Esophagus muscularis mucosa (tissue), 4 donors: ENCODE results near the gene WDFY4. TPM values are rescaled to one million over a fixed set of nuclear protein-coding genes. Genes with fewer than 3 reads are reported as not detected.

ENCODE experiments used
- DNase-seq: peaks from one replicate; pipeline ENCODE4 v3.0.0-alpha.2; 2017; ENCODE audit errors: extremely low spot score
- H3K27ac ChIP-seq, 4 donors: fragments of 200-600 bp; sonication (generic); replicated peaks in 1 of 4; 1 replicate in 3 of 4; 2 replicates in 1 of 4; pipeline ENCODE4 v1.5.1; 2016 to 2019; ENCODE audit warnings: mild to moderate bottlenecking in 1 of 4
- H3K27me3 ChIP-seq, 4 donors: fragments of 200-600 bp; sonication (generic); one replicate each; pipeline versions ENCODE4 v1.5.1 to v1.6.0; 2016 to 2019
- H3K36me3 ChIP-seq, 4 donors: fragments of 200-600 bp; sonication (generic); one replicate each; pipeline ENCODE4 v1.5.1; 2016 to 2019
- H3K4me1 ChIP-seq, 4 donors: fragments of 200-600 bp; sonication (generic); one replicate each; pipeline ENCODE4 v1.5.1; 2016 to 2019
- H3K4me3 ChIP-seq, 4 donors: fragments of 200-600 bp; sonication (generic); 1 replicate in 2 of 4; 2 replicates in 2 of 4; pipeline ENCODE4 v1.5.1; 2016 to 2019; ENCODE audit warnings: mild to moderate bottlenecking in 4 of 4, moderate library complexity in 1 of 4
- H3K9me3 ChIP-seq, 4 donors: fragments of 200-600 bp; sonication (generic); 1 replicate in 3 of 4; 2 replicates in 1 of 4; pipeline ENCODE4 v1.5.1; 2016 to 2019
- EP300 ChIP-seq: sonication (generic); formaldehyde crosslinking; IDR thresholded peaks from one replicate; pipeline ENCODE4 v1.6.1; 2017; ENCODE audit warnings: antibody characterized with exemption
- POLR2A ChIP-seq: fragments of 450-650 bp; IDR thresholded peaks from one replicate; pipeline ENCODE4 v1.6.1; 2017; ENCODE audit warnings: antibody characterized with exemption, moderate library complexity, mild to moderate bottlenecking, low read depth
- POLR2AphosphoS5 ChIP-seq, 2 donors: sonication (generic); formaldehyde crosslinking; IDR thresholded peaks; one replicate each; pipeline ENCODE4 v1.6.1; 2017; ENCODE audit warnings: antibody characterized with exemption in 2 of 2
- WGBS: methylation state at CpG from one replicate; pipeline ENCODE4 v1.1.5; 2018; 5-methylcytosine and 5-hydroxymethylcytosine counted together
- intact Hi-C: fragments of 100-400 bp; cut with DNase I; formaldehyde crosslinking; loops from one replicate; pipeline ENCODE4 v1.15.1; 2023
- total RNA-seq, 4 donors: library from RNA; depleted of rRNA; stranded (reverse); fragments of >200 nt; gene quantifications; one replicate each; pipeline versions ENCODE4 v1.1.0 to v1.2.1, GENCODE V29; 2016
- TF ChIP-seq, protein P1 (sequence below), 3 experiments: fragments of 200-600 bp in 2 of 3; fragments of 450-650 bp in 1 of 3; sonication (generic) in 2 of 3; IDR thresholded peaks; one replicate each; pipeline ENCODE4 v1.5.1; 2017 to 2019; ENCODE audit warnings: antibody characterized with exemption in 3 of 3, mild to moderate bottlenecking in 2 of 3, moderate library complexity in 1 of 3

The WDFY4 gene
- total RNA-seq, 4 donors from 2014 or later = 2.3 to 7.3 (median 5.2) TPM

GRCh38 chr10:48894911-48895802 lies 210.5 kb downstream of the WDFY4 start:
- TF ChIP-seq EP300 = no peak
- TF ChIP-seq, protein P1, sequence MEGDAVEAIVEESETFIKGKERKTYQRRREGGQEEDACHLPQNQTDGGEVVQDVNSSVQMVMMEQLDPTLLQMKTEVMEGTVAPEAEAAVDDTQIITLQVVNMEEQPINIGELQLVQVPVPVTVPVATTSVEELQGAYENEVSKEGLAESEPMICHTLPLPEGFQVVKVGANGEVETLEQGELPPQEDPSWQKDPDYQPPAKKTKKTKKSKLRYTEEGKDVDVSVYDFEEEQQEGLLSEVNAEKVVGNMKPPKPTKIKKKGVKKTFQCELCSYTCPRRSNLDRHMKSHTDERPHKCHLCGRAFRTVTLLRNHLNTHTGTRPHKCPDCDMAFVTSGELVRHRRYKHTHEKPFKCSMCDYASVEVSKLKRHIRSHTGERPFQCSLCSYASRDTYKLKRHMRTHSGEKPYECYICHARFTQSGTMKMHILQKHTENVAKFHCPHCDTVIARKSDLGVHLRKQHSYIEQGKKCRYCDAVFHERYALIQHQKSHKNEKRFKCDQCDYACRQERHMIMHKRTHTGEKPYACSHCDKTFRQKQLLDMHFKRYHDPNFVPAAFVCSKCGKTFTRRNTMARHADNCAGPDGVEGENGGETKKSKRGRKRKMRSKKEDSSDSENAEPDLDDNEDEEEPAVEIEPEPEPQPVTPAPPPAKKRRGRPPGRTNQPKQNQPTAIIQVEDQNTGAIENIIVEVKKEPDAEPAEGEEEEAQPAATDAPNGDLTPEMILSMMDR (IDR thresholded peaks at IDR 0.05) = no peak
- TF ChIP-seq POLR2AphosphoS5 (IDR thresholded peaks at IDR 0.05) = no peak
- TF ChIP-seq POLR2A = no peak
- Histone ChIP-seq H3K4me3 (no peak overlapping the region), H3K9me3 (no peaks in the 10 kb centered on the region), H3K36me3 (no peaks in the 10 kb centered on the region), H3K27ac (peak overlapping the region in 1 of 4 donors; percentile 55), H3K4me1 (peaks cover 0 to 24% (median 10%) of the 10 kb centered on the region in 4 donors), H3K27me3 (no peaks in the 10 kb centered on the region)
- 77% methylated on average over 5 of the region's 6 CpGs for WGBS
- intact Hi-C loops = no loop called here
- DNase-seq = no peak

GRCh38 chr10:48895803-48896195 lies 211.1 kb downstream of the WDFY4 start:
- DNase-seq = no peak
- H3K27ac ChIP-seq = peak overlapping the region in 1 of 4 donors; percentile 55
- intact Hi-C loops = no loop called here
- H3K4me3 ChIP-seq = no peak overlapping the region
- no peak for TF ChIP-seq POLR2A
- no peak for TF ChIP-seq POLR2AphosphoS5 (IDR thresholded peaks at IDR 0.05)
- TF ChIP-seq, protein P1 (IDR thresholded peaks at IDR 0.05) = no peak
- no peak for TF ChIP-seq EP300
- no peaks in the 10 kb centered on the region for H3K27me3 ChIP-seq
- no peaks in the 10 kb centered on the region for H3K36me3 ChIP-seq
- H3K9me3 ChIP-seq = no peaks in the 10 kb centered on the region
- 55% methylated on average over 3 of the region's 3 CpGs for WGBS
- peaks cover 0 to 24% (median 10%) of the 10 kb centered on the region in 4 donors for H3K4me1 ChIP-seq

GRCh38 chr10:48896756-48897440 lies 212.2 kb downstream of the WDFY4 start:
- H3K36me3 ChIP-seq = no peaks in the 10 kb centered on the region
- TF ChIP-seq POLR2AphosphoS5 (IDR thresholded peaks at IDR 0.05) (no peak), POLR2A (no peak), EP300 (no peak)
- TF ChIP-seq, protein P1 (IDR thresholded peaks at IDR 0.05) = no peak
- peak overlapping the region in 1 of 4 donors; percentile 55 for H3K27ac ChIP-seq
- 85% methylated on average over 9 of the region's 13 CpGs for WGBS
- intact Hi-C loops = no loop called here
- H3K4me1 ChIP-seq = peaks cover 0 to 24% (median 10%) of the 10 kb centered on the region in 4 donors
- H3K9me3 ChIP-seq = no peaks in the 10 kb centered on the region
- H3K4me3 ChIP-seq = no peak overlapping the region
- no peaks in the 10 kb centered on the region for H3K27me3 ChIP-seq
- DNase-seq = no peak

- TF ChIP-seq POLR2A = no peak
- TF ChIP-seq EP300 = no peak
- TF ChIP-seq, protein P1 (IDR thresholded peaks at IDR 0.05) = no peak
- TF ChIP-seq POLR2AphosphoS5 (IDR thresholded peaks at IDR 0.05) = no peak
Measured at GRCh38 chr10:48897441-48897790, 212.7 kb downstream of the WDFY4 start.

More at GRCh38 chr10:48897441-48897790, 212.7 kb downstream of the WDFY4 start:
- no peak for DNase-seq
- H3K4me3 ChIP-seq = no peak overlapping the region
- no peaks in the 10 kb centered on the region for H3K9me3 ChIP-seq
- no peak overlapping the region for H3K27ac ChIP-seq
- H3K4me1 ChIP-seq = peaks cover 0 to 24% (median 10%) of the 10 kb centered on the region in 4 donors
- H3K36me3 ChIP-seq = no peaks in the 10 kb centered on the region
- no peaks in the 10 kb centered on the region for H3K27me3 ChIP-seq
- intact Hi-C loops = no loop called here
- 95% methylated on average over 9 of the region's 10 CpGs for WGBS
